Astrocyte (in vitro differentiated cells and primary cell): Measurements from ENCODE around the gene ARFRP1. TPM values are rescaled to one million over a fixed set of nuclear protein-coding genes. Genes with fewer than 3 reads are reported as not detected.

Experiments
- DNase-seq: peaks from one replicate; pipeline ENCODE4 v3.0.0-alpha.2; 2010; ENCODE audit warnings: low read depth
- FAIRE-seq: peaks from 2 replicates; lab custom pipeline; 2011; peaks lifted over from hg19 to GRCh38; lab: Jason Lieb, UNC
- H2AFZ ChIP-seq: 2 replicates; pipeline ENCODE4 v1.6.0; 2012; ENCODE audit warnings: low read depth, low read length, inconsistent platforms
- H3K27ac ChIP-seq: 2 replicates; pipeline ENCODE4 v1.5.1; 2011; ENCODE audit warnings: low read depth, low read length, inconsistent platforms
- H3K27me3 ChIP-seq: 2 replicates; pipeline ENCODE4 v1.6.0; 2011; ENCODE audit warnings: low read length, inconsistent platforms; ENCODE audit not compliant: insufficient read depth
- H3K36me3 ChIP-seq: 2 replicates; pipeline ENCODE4 v1.5.1; 2011; ENCODE audit warnings: low read length, inconsistent platforms; ENCODE audit not compliant: insufficient read depth
- H3K4me1 ChIP-seq: 2 replicates; pipeline ENCODE4 v1.5.1; 2011; ENCODE audit warnings: low read length, inconsistent platforms; ENCODE audit not compliant: insufficient read depth
- H3K4me2 ChIP-seq: 2 replicates; pipeline ENCODE4 v1.6.0; 2012; ENCODE audit warnings: low read length, inconsistent platforms
- H3K4me3 ChIP-seq: 2 replicates; pipeline ENCODE4 v1.5.1; 2011; ENCODE audit warnings: low read depth, mild to moderate bottlenecking, low read length, inconsistent platforms; ENCODE audit not compliant: insufficient read depth
- H3K79me2 ChIP-seq: 2 replicates; pipeline ENCODE4 v1.6.0; 2012; ENCODE audit warnings: mild to moderate bottlenecking, low read length, inconsistent platforms; ENCODE audit not compliant: insufficient read depth
- H3K9ac ChIP-seq: 2 replicates; pipeline ENCODE4 v1.6.0; 2012; ENCODE audit warnings: mild to moderate bottlenecking, low read length, inconsistent platforms
- H3K9me3 ChIP-seq: 2 replicates; pipeline ENCODE4 v1.5.1; 2012; ENCODE audit warnings: low read depth, mild to moderate bottlenecking, low read length, inconsistent platforms; ENCODE audit not compliant: insufficient read depth
- H4K20me1 ChIP-seq: 2 replicates; pipeline ENCODE4 v1.6.0; 2012; ENCODE audit warnings: low read length, inconsistent platforms; ENCODE audit not compliant: insufficient read depth
- H3K27ac Mint-ChIP-seq: one replicate; pipeline ENCODE4 v1.8.0; 2021; ENCODE audit warnings: mild to moderate bottlenecking, mixed read lengths; ENCODE audit not compliant: unreplicated experiment
- H3K27me3 Mint-ChIP-seq: one replicate; pipeline ENCODE4 v1.8.0; 2021; ENCODE audit warnings: low read depth, mixed read lengths; ENCODE audit not compliant: unreplicated experiment
- H3K36me3 Mint-ChIP-seq: one replicate; pipeline ENCODE4 v1.8.0; 2021; ENCODE audit warnings: low read depth, mixed read lengths; ENCODE audit not compliant: unreplicated experiment
- H3K4me1 Mint-ChIP-seq: one replicate; pipeline ENCODE4 v1.8.0; 2021; ENCODE audit warnings: low read depth, mixed read lengths; ENCODE audit not compliant: unreplicated experiment
- H3K4me3 Mint-ChIP-seq: one replicate; pipeline ENCODE4 v1.8.0; 2021; ENCODE audit warnings: mild to moderate bottlenecking, moderate library complexity, mixed read lengths; ENCODE audit not compliant: unreplicated experiment
- H3K9me3 Mint-ChIP-seq: one replicate; pipeline ENCODE4 v1.8.0; 2021; ENCODE audit warnings: mild to moderate bottlenecking, mixed read lengths; ENCODE audit not compliant: unreplicated experiment
- EZH2 ChIP-seq: IDR thresholded peaks from 2 replicates; pipeline ENCODE4 v1.6.1; 2012; ENCODE audit warnings: mild to moderate bottlenecking, low read length, inconsistent platforms; ENCODE audit not compliant: insufficient read depth
- total RNA-seq: library from RNA; stranded (reverse); gene quantifications from 2 replicates; pipeline ENCODE4 v1.2.1, GENCODE V29; 2021
- TF ChIP-seq, protein P1 (sequence below): IDR thresholded peaks from 2 replicates; pipeline ENCODE4 v1.5.1; 2011; ENCODE audit warnings: low read depth, mild to moderate bottlenecking, inconsistent platforms, low read length, moderate library complexity; ENCODE audit not compliant: insufficient read depth

Gene ARFRP1
- total RNA-seq, 1 donor from 2014 or later = 32.5 TPM

DNA sequence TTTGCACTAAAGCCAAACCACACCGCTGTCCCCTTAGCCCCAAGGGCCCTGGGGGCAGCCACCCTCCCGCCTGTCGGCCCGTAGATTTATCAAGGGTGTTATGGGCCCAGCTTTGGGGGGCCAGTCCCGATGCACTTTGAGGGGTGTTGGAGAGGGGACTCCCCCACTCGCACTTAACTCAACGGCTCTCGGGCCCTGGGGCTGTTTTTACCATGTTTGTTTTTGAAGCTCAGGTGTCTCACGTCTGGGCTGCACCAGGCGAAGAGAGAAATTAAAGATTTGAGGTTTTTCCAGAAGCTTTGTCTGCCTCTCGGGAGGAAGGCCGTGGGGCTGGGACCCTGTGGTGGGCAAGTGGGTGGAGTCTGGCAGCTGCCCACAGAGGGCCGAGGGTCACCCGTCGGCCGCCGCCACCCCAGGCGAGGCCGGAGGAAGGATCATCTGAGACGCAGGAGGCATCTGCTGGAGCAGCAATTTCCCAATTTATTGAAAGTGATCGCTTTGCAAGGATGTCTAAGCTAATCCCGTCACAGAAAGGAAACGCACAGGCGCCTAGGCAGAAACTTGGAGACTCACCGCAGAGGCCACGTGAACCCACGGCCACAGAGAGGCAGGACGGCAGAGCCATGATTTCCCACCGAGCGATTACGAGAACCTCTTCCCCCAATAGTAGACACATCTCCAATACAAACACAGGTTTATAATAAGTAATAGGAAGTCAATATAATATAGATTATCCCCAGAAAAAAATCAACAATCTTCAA is 35.6 kb upstream of the ARFRP1 start:
- no peak overlapping the region for H3K4me3 ChIP-seq
- H3K36me3 Mint-ChIP-seq = peaks cover 4% of the 10 kb centered on the region

DNA sequence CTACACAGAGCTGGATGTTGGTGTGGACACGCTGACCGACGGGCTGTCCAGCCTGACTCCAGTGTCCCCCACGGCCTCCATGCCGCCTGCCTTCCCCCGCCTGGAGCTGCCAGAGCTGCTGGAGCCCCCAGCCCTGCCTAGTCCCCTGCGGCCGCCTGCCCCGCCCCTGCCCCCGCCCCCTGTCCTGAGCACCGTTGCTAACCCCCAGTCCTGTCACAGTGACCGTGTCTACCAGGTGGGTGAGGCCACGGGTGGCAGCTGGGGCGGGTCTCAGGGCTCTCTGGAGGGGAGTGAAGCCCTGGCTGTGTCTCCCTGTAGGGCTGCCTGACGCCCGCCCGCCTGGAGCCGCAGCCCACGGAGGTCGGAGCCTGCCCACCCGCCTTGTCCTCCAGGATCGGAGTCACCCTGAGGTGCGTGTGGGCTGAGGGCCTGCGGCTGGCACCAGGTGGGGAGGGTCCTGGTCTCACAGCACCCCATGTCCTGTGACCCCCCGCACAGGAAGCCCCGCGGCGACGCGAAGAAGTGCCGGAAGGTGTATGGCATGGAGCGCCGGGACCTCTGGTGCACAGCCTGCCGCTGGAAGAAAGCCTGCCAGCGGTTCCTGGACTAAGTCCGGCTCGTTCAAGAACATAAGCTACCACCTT is 34.7 kb upstream of the ARFRP1 start:
- FAIRE-seq (no peak), DNase-seq (no peak)
- H3K27ac ChIP-seq = no peak overlapping the region
- TF ChIP-seq, protein P1, sequence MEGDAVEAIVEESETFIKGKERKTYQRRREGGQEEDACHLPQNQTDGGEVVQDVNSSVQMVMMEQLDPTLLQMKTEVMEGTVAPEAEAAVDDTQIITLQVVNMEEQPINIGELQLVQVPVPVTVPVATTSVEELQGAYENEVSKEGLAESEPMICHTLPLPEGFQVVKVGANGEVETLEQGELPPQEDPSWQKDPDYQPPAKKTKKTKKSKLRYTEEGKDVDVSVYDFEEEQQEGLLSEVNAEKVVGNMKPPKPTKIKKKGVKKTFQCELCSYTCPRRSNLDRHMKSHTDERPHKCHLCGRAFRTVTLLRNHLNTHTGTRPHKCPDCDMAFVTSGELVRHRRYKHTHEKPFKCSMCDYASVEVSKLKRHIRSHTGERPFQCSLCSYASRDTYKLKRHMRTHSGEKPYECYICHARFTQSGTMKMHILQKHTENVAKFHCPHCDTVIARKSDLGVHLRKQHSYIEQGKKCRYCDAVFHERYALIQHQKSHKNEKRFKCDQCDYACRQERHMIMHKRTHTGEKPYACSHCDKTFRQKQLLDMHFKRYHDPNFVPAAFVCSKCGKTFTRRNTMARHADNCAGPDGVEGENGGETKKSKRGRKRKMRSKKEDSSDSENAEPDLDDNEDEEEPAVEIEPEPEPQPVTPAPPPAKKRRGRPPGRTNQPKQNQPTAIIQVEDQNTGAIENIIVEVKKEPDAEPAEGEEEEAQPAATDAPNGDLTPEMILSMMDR = no peak
- TF ChIP-seq EZH2 = no peak
- H3K4me3 Mint-ChIP-seq = no peak overlapping the region
- H3K36me3 ChIP-seq = no peaks in the 10 kb centered on the region
- H3K9ac ChIP-seq = no peak overlapping the region
- H3K27ac Mint-ChIP-seq = no peak overlapping the region
- peaks cover 8% of the 10 kb centered on the region for H3K79me2 ChIP-seq
- H3K4me1 Mint-ChIP-seq = no peaks in the 10 kb centered on the region
- H4K20me1 ChIP-seq = peaks cover 21% of the 10 kb centered on the region
- no peaks in the 10 kb centered on the region for H3K27me3 Mint-ChIP-seq
- H3K9me3 ChIP-seq = no peaks in the 10 kb centered on the region
- no peaks in the 10 kb centered on the region for H3K9me3 Mint-ChIP-seq
- H2AFZ ChIP-seq = no peak overlapping the region
- H3K27me3 ChIP-seq = no peaks in the 10 kb centered on the region
- H3K4me3 ChIP-seq = no peak overlapping the region
- peaks cover 15% of the 10 kb centered on the region for H3K4me1 ChIP-seq
- H3K36me3 Mint-ChIP-seq = peaks cover 4% of the 10 kb centered on the region
- no peak overlapping the region for H3K4me2 ChIP-seq

More for the DNA sequence above, 35.6 kb upstream of the ARFRP1 start:
- H3K9ac ChIP-seq = no peak overlapping the region
- no peaks in the 10 kb centered on the region for H3K27me3 Mint-ChIP-seq
- H4K20me1 ChIP-seq = peaks cover 21% of the 10 kb centered on the region
- H3K27me3 ChIP-seq = no peaks in the 10 kb centered on the region
- no peaks in the 10 kb centered on the region for H3K9me3 Mint-ChIP-seq
- H3K4me1 ChIP-seq = peaks cover 15% of the 10 kb centered on the region
- TF ChIP-seq, protein P1 = no peak
- TF ChIP-seq EZH2 = no peak
- no peaks in the 10 kb centered on the region for H3K4me1 Mint-ChIP-seq
- H2AFZ ChIP-seq = no peak overlapping the region
- no peaks in the 10 kb centered on the region for H3K36me3 ChIP-seq
- H3K4me3 Mint-ChIP-seq = peak overlapping the region; percentile 55
- FAIRE-seq = no peak
- no peak overlapping the region for H3K27ac ChIP-seq
- peaks cover 8% of the 10 kb centered on the region for H3K79me2 ChIP-seq
- H3K27ac Mint-ChIP-seq = no peak overlapping the region
- no peak overlapping the region for H3K4me2 ChIP-seq
- no peak for DNase-seq
- H3K9me3 ChIP-seq = no peaks in the 10 kb centered on the region
